Trophoblast cell (in vitro differentiated cells and primary cell): ENCODE results near the gene FTO.
A peak's percentile ranks its signal among the peaks of the same experiment; 100 is the strongest.

Experiments
- DNase-seq, 2 donors: peaks; one replicate each; pipeline ENCODE4 v3.0.0-alpha.2; 2016
- H2AFZ ChIP-seq: 2 replicates; pipeline ENCODE4 v1.6.1; 2013; ENCODE audit warnings: low read length, moderate library complexity, mild to moderate bottlenecking; ENCODE audit not compliant: insufficient read depth, poor library complexity
- H2AK5ac ChIP-seq: 2 replicates; pipeline ENCODE4 v1.6.1; 2013; ENCODE audit warnings: mild to moderate bottlenecking, low read length
- H2BK120ac ChIP-seq: 2 replicates; pipeline ENCODE4 v1.6.1; 2013; ENCODE audit warnings: low read length, mild to moderate bottlenecking, moderate library complexity; ENCODE audit not compliant: insufficient read depth, poor library complexity
- H2BK12ac ChIP-seq: 2 replicates; pipeline ENCODE4 v1.6.1; 2013; ENCODE audit warnings: mild to moderate bottlenecking, low read length, moderate library complexity
- H2BK5ac ChIP-seq: 2 replicates; pipeline ENCODE4 v1.6.1; 2013; ENCODE audit warnings: low read length, low read depth, moderate library complexity, mild to moderate bottlenecking; ENCODE audit not compliant: poor library complexity
- H3K14ac ChIP-seq: 2 replicates; pipeline ENCODE4 v1.6.1; 2013; ENCODE audit warnings: mild to moderate bottlenecking, low read length
- H3K18ac ChIP-seq: 2 replicates; pipeline ENCODE4 v1.6.1; 2013; ENCODE audit warnings: mild to moderate bottlenecking, low read length
- H3K23ac ChIP-seq: 2 replicates; pipeline ENCODE4 v1.6.1; 2013; ENCODE audit warnings: low read length
- H3K27ac ChIP-seq: 2 replicates; pipeline ENCODE4 v1.5.1; 2013; ENCODE audit warnings: low read depth, mild to moderate bottlenecking, inconsistent platforms, low read length, moderate library complexity
- H3K27me3 ChIP-seq: 2 replicates; pipeline ENCODE4 v1.6.1; 2013; ENCODE audit warnings: inconsistent platforms, mild to moderate bottlenecking, low read length, moderate library complexity; ENCODE audit not compliant: insufficient read depth
- H3K36me3 ChIP-seq, 2 experiments: 1 replicate in 1 of 2; 2 replicates in 1 of 2; pipeline ENCODE4 v1.6.1; 2013; ENCODE audit warnings: low read length in 2 of 2, mild to moderate bottlenecking in 2 of 2, moderate library complexity in 1 of 2; ENCODE audit not compliant: insufficient read depth in 2 of 2, control insufficient read depth in 1 of 2
- H3K4ac ChIP-seq: 2 replicates; pipeline ENCODE4 v1.6.1; 2013; ENCODE audit warnings: low read depth, mild to moderate bottlenecking, low read length, moderate library complexity
- H3K4me1 ChIP-seq, 2 experiments: 1 replicate in 1 of 2; 2 replicates in 1 of 2; pipeline ENCODE4 v1.6.1; 2013; ENCODE audit warnings: low read length in 2 of 2, mild to moderate bottlenecking in 2 of 2, moderate library complexity in 1 of 2; ENCODE audit not compliant: insufficient read depth in 2 of 2, control insufficient read depth in 1 of 2
- H3K4me2 ChIP-seq: 2 replicates; pipeline ENCODE4 v1.6.1; 2013; ENCODE audit warnings: inconsistent platforms, mild to moderate bottlenecking, low read length, moderate library complexity
- H3K4me3 ChIP-seq: 2 replicates; pipeline ENCODE4 v1.5.1; 2013; ENCODE audit warnings: mild to moderate bottlenecking, low read depth, low read length, inconsistent platforms
- H3K79me1 ChIP-seq: one replicate; pipeline ENCODE4 v1.6.1; 2013; ENCODE audit warnings: low read length
- H3K79me2 ChIP-seq: 2 replicates; pipeline ENCODE4 v1.6.1; 2013; ENCODE audit warnings: low read length, mild to moderate bottlenecking; ENCODE audit not compliant: control insufficient read depth, insufficient read depth, poor library complexity
- H3K9ac ChIP-seq: 2 replicates; pipeline ENCODE4 v1.6.1; 2013; ENCODE audit warnings: mild to moderate bottlenecking, low read length
- H3K9me3 ChIP-seq: 2 replicates; pipeline ENCODE4 v1.6.1; 2013; ENCODE audit warnings: low read depth, mild to moderate bottlenecking, control low read depth, inconsistent platforms, low read length; ENCODE audit not compliant: insufficient read depth
- H4K12ac ChIP-seq: 2 replicates; pipeline ENCODE4 v1.6.1; 2013; ENCODE audit warnings: low read depth, mild to moderate bottlenecking, low read length, moderate library complexity
- H4K8ac ChIP-seq: 2 replicates; pipeline ENCODE4 v1.6.1; 2013; ENCODE audit warnings: low read depth, mild to moderate bottlenecking, low read length, moderate library complexity
- H4K91ac ChIP-seq: one replicate; pipeline ENCODE4 v1.6.1; 2013; ENCODE audit warnings: low read depth, mild to moderate bottlenecking, low read length, moderate library complexity
- WGBS: extraction: QIAGEN DNeasy Blood & Tissue Kit; methylation state at CpG from one replicate; pipeline ENCODE4 v1.1.7; 2013; ENCODE audit warnings: missing lambda C conversion rate; ENCODE audit not compliant: insufficient read length, insufficient coverage; ENCODE audit errors: extremely low coverage; 5-methylcytosine and 5-hydroxymethylcytosine counted together

FTO gene

DNA sequence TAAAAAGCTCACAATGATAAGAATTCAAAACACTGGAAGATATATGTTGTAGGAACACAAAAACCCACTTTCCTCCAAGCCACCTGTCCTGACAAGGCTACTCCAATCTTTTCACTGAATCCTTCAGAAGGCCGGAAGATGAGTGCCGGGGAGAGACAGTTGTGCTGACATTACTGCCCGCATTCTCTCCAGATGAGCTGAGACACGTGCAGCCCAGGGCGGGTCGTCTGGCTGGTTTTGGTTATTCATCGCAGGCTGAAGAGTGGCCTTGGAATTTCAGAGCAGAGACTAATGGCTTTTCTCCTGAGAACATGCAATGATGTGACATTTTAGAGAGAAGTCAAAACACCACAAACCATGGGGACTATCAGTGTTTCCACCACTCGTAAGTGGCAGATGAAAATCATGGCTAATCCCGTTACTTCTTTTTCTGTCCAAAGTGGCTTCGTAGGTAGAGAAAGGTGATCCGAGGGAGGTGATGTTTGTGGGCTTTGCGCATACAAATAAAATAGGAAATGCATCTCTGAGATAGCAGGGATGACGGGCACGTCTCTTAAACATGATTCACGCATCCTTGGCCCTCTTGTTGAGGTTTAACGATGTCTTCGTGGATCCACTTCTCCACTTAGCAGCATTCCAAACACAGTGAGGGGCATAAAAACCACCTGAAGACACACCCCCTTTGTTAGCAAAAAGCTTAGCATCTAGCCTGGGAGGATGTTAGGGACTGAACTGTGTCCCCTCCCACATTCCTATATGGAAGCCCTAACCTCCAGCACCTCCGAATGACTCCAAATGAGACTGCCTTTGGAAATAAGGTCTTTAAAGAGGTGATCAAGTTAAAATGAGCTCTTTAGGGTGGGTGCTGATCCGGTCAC lies 448.6 kb downstream of the FTO start:
- Histone ChIP-seq H3K79me1 (no peaks in the 10 kb centered on the region), H4K91ac (no peak overlapping the region), H2AFZ (no peak overlapping the region), H4K12ac (no peak overlapping the region), H3K23ac (no peak overlapping the region), H3K9ac (no peak overlapping the region), H3K14ac (no peak overlapping the region), H3K27me3 (no peaks in the 10 kb centered on the region), H3K18ac (no peak overlapping the region), H2BK120ac (no peak overlapping the region), H3K4ac (no peak overlapping the region), H2BK5ac (no peak overlapping the region), H3K9me3 (peaks cover 2% of the 10 kb centered on the region), H3K4me2 (no peak overlapping the region), H2AK5ac (no peak overlapping the region), H3K27ac (no peak overlapping the region), H3K4me3 (no peak overlapping the region), H4K8ac (no peak overlapping the region), H3K4me1 (no peaks in the 10 kb centered on the region), H3K79me2 (no peaks in the 10 kb centered on the region), H2BK12ac (no peak overlapping the region), H3K36me3 (no peaks in the 10 kb centered on the region)
- peak; percentile 96 to 97 for DNase-seq
- WGBS, result no CpG with 5 or more reads among the region's 19 CpGs

DNA sequence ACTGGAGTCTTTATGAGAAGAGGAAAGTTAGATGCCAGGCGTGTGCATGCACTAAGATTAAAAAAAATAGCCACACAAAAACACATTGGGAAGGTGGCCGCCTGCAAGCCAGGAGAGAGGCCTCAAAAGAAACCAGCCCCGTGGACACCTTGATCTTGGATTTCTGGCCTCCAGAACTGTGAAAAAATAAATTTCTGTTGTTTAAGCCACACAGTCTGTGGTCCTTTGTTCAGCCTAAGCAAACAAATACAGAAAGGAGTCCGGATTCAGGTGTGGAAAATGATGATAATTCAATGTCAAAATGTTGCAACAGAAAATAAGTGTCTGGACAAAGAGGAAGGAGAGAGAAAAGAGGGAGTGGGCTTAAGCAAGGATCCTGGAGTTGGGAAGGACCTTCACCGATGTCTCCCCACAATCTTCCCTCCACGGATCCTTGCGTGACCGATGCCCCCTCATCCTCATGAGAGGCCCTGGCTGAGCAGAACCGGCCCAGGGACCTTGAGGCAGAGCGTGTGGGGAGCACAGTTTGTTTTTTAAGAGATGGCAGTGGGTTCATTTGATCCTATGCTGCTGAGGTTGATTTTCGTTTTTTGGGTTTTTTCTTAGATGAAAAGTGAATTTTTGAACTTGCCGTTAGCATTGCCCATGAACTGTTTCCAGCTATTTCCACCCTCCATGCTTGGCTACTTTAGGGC lies 449.4 kb downstream of the FTO start:
- Histone ChIP-seq H3K79me2 (no peaks in the 10 kb centered on the region), H3K9ac (no peak overlapping the region), H3K79me1 (no peaks in the 10 kb centered on the region), H2BK120ac (no peak overlapping the region), H2AFZ (no peak overlapping the region), H3K36me3 (no peaks in the 10 kb centered on the region), H3K27me3 (no peaks in the 10 kb centered on the region), H3K9me3 (peaks cover 2% of the 10 kb centered on the region), H3K4me2 (no peak overlapping the region), H3K4me3 (no peak overlapping the region), H4K8ac (no peak overlapping the region), H3K23ac (no peak overlapping the region), H4K12ac (no peak overlapping the region), H2BK5ac (no peak overlapping the region), H4K91ac (peak overlapping the region; percentile 31), H3K4me1 (no peaks in the 10 kb centered on the region), H3K14ac (no peak overlapping the region), H2BK12ac (peak overlapping the region; percentile 50), H3K18ac (no peak overlapping the region), H3K4ac (no peak overlapping the region), H2AK5ac (no peak overlapping the region), H3K27ac (no peak overlapping the region)
- DNase-seq, result no peak
- WGBS, result no CpG with 5 or more reads among the region's 12 CpGs

DNA sequence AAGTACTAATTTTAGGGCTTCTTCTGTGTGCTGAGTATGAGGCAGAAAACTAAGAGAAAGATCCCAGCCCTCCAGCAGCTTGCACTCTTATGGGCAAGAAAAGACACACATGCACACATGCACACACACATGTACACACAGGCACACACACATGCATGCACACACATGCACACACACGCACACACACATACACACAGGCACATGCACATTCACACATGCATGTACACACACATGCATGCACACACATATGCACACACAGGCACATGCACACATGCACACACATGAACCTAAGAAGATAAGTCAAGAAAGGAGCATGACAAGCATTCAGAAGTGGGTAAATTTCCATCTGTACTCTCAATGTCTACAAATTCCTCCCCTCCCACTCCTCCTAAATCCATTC lies 452.4 kb downstream of the FTO start:
- Histone ChIP-seq H2AFZ (no peak overlapping the region), H4K8ac (no peak overlapping the region), H2BK12ac (no peak overlapping the region), H3K79me2 (no peaks in the 10 kb centered on the region), H3K36me3 (no peaks in the 10 kb centered on the region), H3K4me2 (no peak overlapping the region), H2BK5ac (no peak overlapping the region), H3K79me1 (no peaks in the 10 kb centered on the region), H2BK120ac (no peak overlapping the region), H4K12ac (no peak overlapping the region), H3K18ac (no peak overlapping the region), H3K9me3 (peaks cover 2% of the 10 kb centered on the region), H3K27me3 (peaks cover 2% of the 10 kb centered on the region), H3K4me3 (no peak overlapping the region), H3K27ac (no peak overlapping the region), H3K23ac (no peak overlapping the region), H2AK5ac (no peak overlapping the region), H3K9ac (no peak overlapping the region), H4K91ac (no peak overlapping the region), H3K14ac (no peak overlapping the region), H3K4me1 (no peaks in the 10 kb centered on the region), H3K4ac (no peak overlapping the region)
- no peak for DNase-seq
- no CpG with 5 or more reads among the region's 1 CpG for WGBS

DNA sequence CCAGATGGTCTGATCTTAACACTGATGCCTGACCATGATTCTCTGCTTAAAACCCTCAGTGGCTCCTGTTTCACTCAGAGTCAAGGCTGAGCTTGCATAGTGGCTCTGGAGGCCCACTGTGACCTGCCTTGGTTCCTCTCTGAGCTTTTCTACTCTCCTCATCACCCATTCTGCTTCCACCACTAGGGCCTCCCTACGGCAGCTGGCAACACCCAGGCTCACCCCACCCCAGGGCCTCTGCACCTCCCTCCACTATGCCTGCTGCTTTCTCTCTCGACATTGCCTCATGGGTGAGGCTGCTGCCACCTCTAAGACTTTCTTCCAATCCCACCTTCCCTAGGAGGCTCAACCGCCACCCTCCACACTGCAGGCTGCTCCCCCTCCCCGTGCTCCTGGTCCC lies 455.0 kb downstream of the FTO start:
- DNase-seq, result no peak
- H2BK12ac ChIP-seq, result no peak overlapping the region
- no peak overlapping the region for H2BK5ac ChIP-seq
- no peak overlapping the region for H2AK5ac ChIP-seq
- H3K27me3 ChIP-seq, result peaks cover 2% of the 10 kb centered on the region
- no peak overlapping the region for H3K4me2 ChIP-seq
- no peaks in the 10 kb centered on the region for H3K4me1 ChIP-seq
- no peaks in the 10 kb centered on the region for H3K79me1 ChIP-seq
- H3K36me3 ChIP-seq, result no peaks in the 10 kb centered on the region
- no peak overlapping the region for H4K12ac ChIP-seq
- H4K91ac ChIP-seq, result no peak overlapping the region
- H3K9me3 ChIP-seq, result peaks cover 5% of the 10 kb centered on the region
- no peak overlapping the region for H3K27ac ChIP-seq
- H3K14ac ChIP-seq, result no peak overlapping the region
- no peak overlapping the region for H3K18ac ChIP-seq
- H2BK120ac ChIP-seq, result no peak overlapping the region
- no peak overlapping the region for H2AFZ ChIP-seq
- H3K23ac ChIP-seq, result no peak overlapping the region
- no CpG with 5 or more reads among the region's 4 CpGs for WGBS
- no peaks in the 10 kb centered on the region for H3K79me2 ChIP-seq
- H3K4ac ChIP-seq, result no peak overlapping the region
- H3K9ac ChIP-seq, result no peak overlapping the region
- H3K4me3 ChIP-seq, result no peak overlapping the region
- H4K8ac ChIP-seq, result no peak overlapping the region
